ENCODE results near the gene GRHL1. TPM values are rescaled to one million over a fixed set of nuclear protein-coding genes. Genes with fewer than 3 reads are reported as not detected.

GRHL1 gene
- total RNA-seq, 1 experiment from 2014 or later: 2.7 TPM

- TF ChIP-seq, protein P1, sequence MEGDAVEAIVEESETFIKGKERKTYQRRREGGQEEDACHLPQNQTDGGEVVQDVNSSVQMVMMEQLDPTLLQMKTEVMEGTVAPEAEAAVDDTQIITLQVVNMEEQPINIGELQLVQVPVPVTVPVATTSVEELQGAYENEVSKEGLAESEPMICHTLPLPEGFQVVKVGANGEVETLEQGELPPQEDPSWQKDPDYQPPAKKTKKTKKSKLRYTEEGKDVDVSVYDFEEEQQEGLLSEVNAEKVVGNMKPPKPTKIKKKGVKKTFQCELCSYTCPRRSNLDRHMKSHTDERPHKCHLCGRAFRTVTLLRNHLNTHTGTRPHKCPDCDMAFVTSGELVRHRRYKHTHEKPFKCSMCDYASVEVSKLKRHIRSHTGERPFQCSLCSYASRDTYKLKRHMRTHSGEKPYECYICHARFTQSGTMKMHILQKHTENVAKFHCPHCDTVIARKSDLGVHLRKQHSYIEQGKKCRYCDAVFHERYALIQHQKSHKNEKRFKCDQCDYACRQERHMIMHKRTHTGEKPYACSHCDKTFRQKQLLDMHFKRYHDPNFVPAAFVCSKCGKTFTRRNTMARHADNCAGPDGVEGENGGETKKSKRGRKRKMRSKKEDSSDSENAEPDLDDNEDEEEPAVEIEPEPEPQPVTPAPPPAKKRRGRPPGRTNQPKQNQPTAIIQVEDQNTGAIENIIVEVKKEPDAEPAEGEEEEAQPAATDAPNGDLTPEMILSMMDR (IDR thresholded peaks at IDR 0.05): no peak
- TF ChIP-seq ERG (CRISPR knock-in tag; IDR thresholded peaks at IDR 0.05) (no peak), RELA (CRISPR knock-in tag; IDR thresholded peaks at IDR 0.05; ENCODE audit: borderline replicate concordance) (no peak)
Observed at GRCh38 chr2:9972621-9973479, 21.4 kb downstream of the GRHL1 start (continued).

- Mint-ChIP-seq H3K27ac (no peak overlapping the region), H3K4me1 (peaks cover 5% of the 10 kb centered on the region; the same call in 1 of the 2 replicates), H3K27me3 (ENCODE audit: low read depth) (no peaks in the 10 kb centered on the region), H3K4me3 (no peak overlapping the region), H3K9me3 (peaks cover 5% of the 10 kb centered on the region; the same call in 1 of the 2 replicates), H3K36me3 (no peaks in the 10 kb centered on the region)
- TF ChIP-seq, protein P2, sequence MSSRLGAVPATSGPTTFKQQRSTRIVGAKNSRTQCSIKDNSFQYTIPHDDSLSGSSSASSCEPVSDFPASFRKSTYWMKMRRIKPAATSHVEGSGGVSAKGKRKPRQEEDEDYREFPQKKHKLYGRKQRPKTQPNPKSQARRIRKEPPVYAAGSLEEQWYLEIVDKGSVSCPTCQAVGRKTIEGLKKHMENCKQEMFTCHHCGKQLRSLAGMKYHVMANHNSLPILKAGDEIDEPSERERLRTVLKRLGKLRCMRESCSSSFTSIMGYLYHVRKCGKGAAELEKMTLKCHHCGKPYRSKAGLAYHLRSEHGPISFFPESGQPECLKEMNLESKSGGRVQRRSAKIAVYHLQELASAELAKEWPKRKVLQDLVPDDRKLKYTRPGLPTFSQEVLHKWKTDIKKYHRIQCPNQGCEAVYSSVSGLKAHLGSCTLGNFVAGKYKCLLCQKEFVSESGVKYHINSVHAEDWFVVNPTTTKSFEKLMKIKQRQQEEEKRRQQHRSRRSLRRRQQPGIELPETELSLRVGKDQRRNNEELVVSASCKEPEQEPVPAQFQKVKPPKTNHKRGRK (CRISPR knock-in tag; IDR thresholded peaks at IDR 0.05; ENCODE audit: borderline replicate concordance): no peak
- no peak for TF ChIP-seq NR1H2 (CRISPR knock-in tag; IDR thresholded peaks at IDR 0.05)
- TF ChIP-seq NR2C2 (CRISPR knock-in tag; IDR thresholded peaks at IDR 0.05): no peak
- no peak for TF ChIP-seq FOXP1 (CRISPR knock-in tag; IDR thresholded peaks at IDR 0.05; ENCODE audit: borderline replicate concordance)
- no peak for TF ChIP-seq ZNF317 (CRISPR knock-in tag; IDR thresholded peaks at IDR 0.05; ENCODE audit: borderline replicate concordance, low read depth)
- TF ChIP-seq SMAD3 (CRISPR knock-in tag; IDR thresholded peaks at IDR 0.05; ENCODE audit: borderline replicate concordance): no peak
- TF ChIP-seq ETV6 (CRISPR knock-in tag; IDR thresholded peaks at IDR 0.05): no peak
- TF ChIP-seq RELA (CRISPR knock-in tag; IDR thresholded peaks at IDR 0.05; ENCODE audit: borderline replicate concordance): no peak
- no peak for TF ChIP-seq HMGXB4 (CRISPR knock-in tag; IDR thresholded peaks at IDR 0.05)
- TF ChIP-seq ZNF138 (CRISPR knock-in tag; conservative IDR thresholded peaks at IDR 0.05): no peak
- no peak for TF ChIP-seq SP1 (CRISPR knock-in tag; conservative IDR thresholded peaks at IDR 0.05)
- TF ChIP-seq NFE2L1 (CRISPR knock-in tag; IDR thresholded peaks at IDR 0.05): no peak
- ATAC-seq (no peak), DNase-seq (ENCODE audit: low spot score) (no peak)
- CTCF ChIA-PET: interaction anchor here (1.1 to 2.2 kb wide), 2 partner anchors 11 to 160 kb away, joined by 3 to 11 read pairs; no protein-coding TSS in a partner anchor
- POLR2A ChIA-PET: no interaction called here
Observed at GRCh38 chr2:9973690-9974089, 22.2 kb downstream of the GRHL1 start.

GRCh38 chr2:9974343-9974742 lies 22.9 kb downstream of the GRHL1 start:
- H3K27ac Mint-ChIP-seq: no peak overlapping the region
- CTCF ChIA-PET: interaction anchor here (0.7 to 2.2 kb wide), 3 partner anchors 10 to 161 kb away, joined by 3 to 11 read pairs (median 3); no protein-coding TSS in a partner anchor
- no peak for TF ChIP-seq NFYB (CRISPR knock-in tag; conservative IDR thresholded peaks at IDR 0.05; ENCODE audit: low read depth)
- TF ChIP-seq GTF2I (CRISPR knock-in tag; conservative IDR thresholded peaks at IDR 0.05): no peak
- TF ChIP-seq, protein P1 (IDR thresholded peaks at IDR 0.05): no peak
- TF ChIP-seq JUN (CRISPR knock-in tag; IDR thresholded peaks at IDR 0.05): no peak
- TF ChIP-seq, protein P3, sequence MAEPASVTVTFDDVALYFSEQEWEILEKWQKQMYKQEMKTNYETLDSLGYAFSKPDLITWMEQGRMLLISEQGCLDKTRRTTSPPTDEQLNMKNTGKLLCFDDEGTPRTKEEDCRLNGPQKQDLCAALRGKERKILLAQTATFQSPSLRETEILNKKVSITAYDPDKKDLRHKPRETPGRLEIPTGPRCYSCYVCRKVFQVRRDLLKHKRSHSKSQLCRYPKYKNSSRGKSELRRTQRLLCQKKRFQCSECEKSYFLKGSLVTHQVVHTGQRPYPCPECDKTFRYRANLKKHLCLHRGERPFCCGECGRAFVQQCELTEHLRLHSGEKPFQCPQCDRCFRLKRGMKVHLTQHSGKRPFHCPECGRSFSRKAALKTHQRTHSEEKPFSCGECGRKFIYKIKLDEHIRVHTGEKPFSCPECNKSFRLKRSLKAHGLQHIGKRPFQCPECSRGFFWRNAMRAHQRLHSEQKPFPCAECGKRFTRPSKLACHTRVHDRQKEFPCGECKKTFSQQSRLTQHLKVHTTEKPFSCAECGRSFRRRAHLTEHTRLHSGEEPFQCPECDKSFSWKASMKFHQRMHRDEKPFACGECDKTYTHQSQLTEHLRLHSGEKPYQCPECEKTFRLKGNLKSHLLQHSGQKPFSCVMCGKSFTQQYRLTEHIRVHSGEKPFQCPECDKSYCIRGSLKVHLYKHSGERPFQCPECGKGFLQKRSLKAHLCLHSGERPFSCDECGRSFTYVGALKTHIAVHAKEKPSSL (CRISPR knock-in tag; conservative IDR thresholded peaks at IDR 0.05): no peak
- no peak for TF ChIP-seq ELF4 (CRISPR knock-in tag; IDR thresholded peaks at IDR 0.05; ENCODE audit: low read depth)
- no peak for TF ChIP-seq GRHL2 (CRISPR knock-in tag; IDR thresholded peaks at IDR 0.05; ENCODE audit: insufficient replicate concordance, severe bottlenecking)
- TF ChIP-seq SMAD3 (CRISPR knock-in tag; IDR thresholded peaks at IDR 0.05; ENCODE audit: borderline replicate concordance): no peak
- no peak for TF ChIP-seq SOX15 (CRISPR knock-in tag; IDR thresholded peaks at IDR 0.05)

More at GRCh38 chr2:9974343-9974742, 22.9 kb downstream of the GRHL1 start:
- DNase-seq (ENCODE audit: low spot score): no peak
- Mint-ChIP-seq H3K9me3 (peaks cover 5% of the 10 kb centered on the region; the same call in 1 of the 2 replicates), H3K36me3 (no peaks in the 10 kb centered on the region), H3K4me3 (no peak overlapping the region), H3K4me1 (peaks cover 5% of the 10 kb centered on the region; the same call in 1 of the 2 replicates), H3K27me3 (ENCODE audit: low read depth) (no peaks in the 10 kb centered on the region)
- POLR2A ChIA-PET: no interaction called here
- no peak for ATAC-seq
